ENCODE measurements around the gene RAP1GAP2. TPM values are rescaled to one million over a fixed set of nuclear protein-coding genes. Genes with fewer than 3 reads are reported as not detected.

RAP1GAP2 gene
- total RNA-seq, 1 donor from 2014 or later = 8.6 TPM

DNA sequence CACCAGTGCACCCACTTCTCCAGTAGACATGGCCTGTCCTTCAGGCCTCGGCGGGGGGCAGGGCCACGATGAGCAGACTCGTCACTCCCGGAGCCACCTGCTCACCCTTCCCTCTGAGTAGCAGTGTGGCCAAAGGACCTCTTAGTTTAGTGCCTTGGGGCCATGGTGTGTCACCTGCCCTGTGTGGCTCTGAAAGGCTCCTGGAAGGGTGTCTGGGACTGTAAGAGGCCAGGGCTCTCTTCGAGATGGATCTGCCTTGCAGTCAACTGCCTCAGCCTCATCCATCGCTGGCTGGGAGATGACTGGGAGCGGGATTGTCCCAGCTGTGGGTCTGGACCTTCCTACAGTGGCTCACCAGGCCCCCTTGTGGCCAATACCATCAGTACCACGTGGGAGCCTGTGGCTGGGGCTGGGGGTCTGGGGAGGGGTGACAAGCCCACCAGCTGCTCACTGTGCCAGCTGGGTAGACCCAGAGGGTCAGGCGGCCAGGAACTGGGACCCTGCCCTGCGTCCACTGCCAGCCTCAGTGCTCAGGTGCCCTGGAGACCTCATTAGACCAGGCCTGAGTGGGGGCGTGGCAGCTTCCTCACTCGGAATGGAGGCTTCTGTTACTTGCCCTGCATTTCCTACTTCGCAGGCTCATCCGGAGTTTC is 133.8 kb downstream of the RAP1GAP2 start:
- H3K27ac ChIP-seq (ENCODE audit: low read depth, low read length) = no peak overlapping the region

GRCh38 chr17:2931876-2932275 is 135.6 kb downstream of the RAP1GAP2 start:
- peaks cover 3% of the 10 kb centered on the region for H3K4me1 ChIP-seq (ENCODE audit: insufficient read depth, low read length)
- H3K4me2 ChIP-seq (ENCODE audit: low read length) = no peak overlapping the region
- Mint-ChIP-seq H3K9me3 (ENCODE audit: unreplicated experiment) (peaks cover 14% of the 10 kb centered on the region), H3K27ac (ENCODE audit: unreplicated experiment) (peak overlapping the region; percentile 47), H3K4me3 (ENCODE audit: unreplicated experiment) (no peak overlapping the region), H3K4me1 (ENCODE audit: low read depth, unreplicated experiment) (peaks cover 19% of the 10 kb centered on the region), H3K36me3 (ENCODE audit: low read depth, unreplicated experiment) (peaks cover 5% of the 10 kb centered on the region), H3K27me3 (ENCODE audit: low read depth, unreplicated experiment) (peaks cover 13% of the 10 kb centered on the region)
- DNase-seq (ENCODE audit: low read depth) = no peak
- no peak overlapping the region for H3K27ac ChIP-seq (ENCODE audit: low read depth, low read length)
- H3K27me3 ChIP-seq (ENCODE audit: insufficient read depth, low read length) = peaks cover 7% of the 10 kb centered on the region
- H3K4me3 ChIP-seq (ENCODE audit: insufficient read depth, low read depth, low read length) = no peak overlapping the region
- no peaks in the 10 kb centered on the region for H3K9me3 ChIP-seq (ENCODE audit: insufficient read depth, low read depth, low read length)
- no peak for FAIRE-seq
- no peak for TF ChIP-seq CTCF (IDR thresholded peaks at IDR 0.05; ENCODE audit: insufficient read depth, low read depth, low read length)
- TF ChIP-seq EZH2 (IDR thresholded peaks at IDR 0.05; ENCODE audit: insufficient read depth, low read length) = no peak
- no peak overlapping the region for H3K9ac ChIP-seq (ENCODE audit: low read length)
- no peaks in the 10 kb centered on the region for H4K20me1 ChIP-seq (ENCODE audit: insufficient read depth, low read length)
- H3K79me2 ChIP-seq (ENCODE audit: insufficient read depth, low read length) = no peaks in the 10 kb centered on the region
- no peak overlapping the region for H2AFZ ChIP-seq (ENCODE audit: low read depth, low read length)
- H3K36me3 ChIP-seq (ENCODE audit: insufficient read depth, low read length) = no peaks in the 10 kb centered on the region

More for the DNA sequence above, 133.8 kb downstream of the RAP1GAP2 start:
- Mint-ChIP-seq H3K4me3 (ENCODE audit: unreplicated experiment) (no peak overlapping the region), H3K27ac (ENCODE audit: unreplicated experiment) (no peak overlapping the region), H3K4me1 (ENCODE audit: low read depth, unreplicated experiment) (peaks cover 21% of the 10 kb centered on the region), H3K9me3 (ENCODE audit: unreplicated experiment) (peaks cover 14% of the 10 kb centered on the region), H3K36me3 (ENCODE audit: low read depth, unreplicated experiment) (peaks cover 5% of the 10 kb centered on the region), H3K27me3 (ENCODE audit: low read depth, unreplicated experiment) (peaks cover 12% of the 10 kb centered on the region)
- Histone ChIP-seq H4K20me1 (ENCODE audit: insufficient read depth, low read length) (no peaks in the 10 kb centered on the region), H3K36me3 (ENCODE audit: insufficient read depth, low read length) (no peaks in the 10 kb centered on the region), H3K27me3 (ENCODE audit: insufficient read depth, low read length) (peaks cover 3% of the 10 kb centered on the region), H3K4me3 (ENCODE audit: insufficient read depth, low read depth, low read length) (no peak overlapping the region), H3K4me1 (ENCODE audit: insufficient read depth, low read length) (peaks cover 6% of the 10 kb centered on the region), H3K4me2 (ENCODE audit: low read length) (no peak overlapping the region), H3K9ac (ENCODE audit: low read length) (no peak overlapping the region), H3K9me3 (ENCODE audit: insufficient read depth, low read depth, low read length) (no peaks in the 10 kb centered on the region), H3K79me2 (ENCODE audit: insufficient read depth, low read length) (no peaks in the 10 kb centered on the region), H2AFZ (ENCODE audit: low read depth, low read length) (no peak overlapping the region)
- TF ChIP-seq CTCF (IDR thresholded peaks at IDR 0.05; ENCODE audit: insufficient read depth, low read depth, low read length) (peak; percentile 34), EZH2 (IDR thresholded peaks at IDR 0.05; ENCODE audit: insufficient read depth, low read length) (no peak)
- FAIRE-seq (no peak), DNase-seq (ENCODE audit: low read depth) (no peak)

DNA sequence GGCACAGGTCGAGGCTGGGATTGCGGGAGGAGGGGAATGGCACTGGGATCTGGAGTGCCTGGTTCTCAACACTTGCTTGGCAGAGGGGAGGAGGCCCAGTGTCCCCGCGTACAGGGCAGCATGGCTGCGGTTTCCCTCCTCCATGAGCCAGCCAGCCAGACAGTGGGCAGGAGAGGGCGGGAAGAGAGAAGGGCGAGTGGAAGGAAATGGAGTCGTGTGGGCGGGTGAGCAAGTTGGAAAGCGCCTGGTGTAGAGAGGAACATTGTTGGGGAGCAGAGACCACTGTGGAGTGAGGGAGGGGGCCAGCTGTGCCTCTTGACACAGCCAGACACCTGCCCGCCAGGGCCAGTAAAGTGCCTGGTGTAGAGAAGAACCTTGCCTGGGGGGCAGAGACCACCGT is 136.7 kb downstream of the RAP1GAP2 start:
- Histone ChIP-seq H3K79me2 (ENCODE audit: insufficient read depth, low read length) (no peaks in the 10 kb centered on the region), H2AFZ (ENCODE audit: low read depth, low read length) (no peak overlapping the region), H3K9ac (ENCODE audit: low read length) (no peak overlapping the region), H3K9me3 (ENCODE audit: insufficient read depth, low read depth, low read length) (no peaks in the 10 kb centered on the region), H3K4me2 (ENCODE audit: low read length) (no peak overlapping the region), H3K4me1 (ENCODE audit: insufficient read depth, low read length) (peaks cover 3% of the 10 kb centered on the region), H3K4me3 (ENCODE audit: insufficient read depth, low read depth, low read length) (no peak overlapping the region), H3K27me3 (ENCODE audit: insufficient read depth, low read length) (peaks cover 7% of the 10 kb centered on the region), H4K20me1 (ENCODE audit: insufficient read depth, low read length) (peaks cover 3% of the 10 kb centered on the region), H3K27ac (ENCODE audit: low read depth, low read length) (no peak overlapping the region), H3K36me3 (ENCODE audit: insufficient read depth, low read length) (no peaks in the 10 kb centered on the region)
- Mint-ChIP-seq H3K4me1 (ENCODE audit: low read depth, unreplicated experiment) (peaks cover 19% of the 10 kb centered on the region), H3K4me3 (ENCODE audit: unreplicated experiment) (no peak overlapping the region), H3K36me3 (ENCODE audit: low read depth, unreplicated experiment) (peaks cover 2% of the 10 kb centered on the region), H3K9me3 (ENCODE audit: unreplicated experiment) (peaks cover 10% of the 10 kb centered on the region), H3K27ac (ENCODE audit: unreplicated experiment) (no peak overlapping the region), H3K27me3 (ENCODE audit: low read depth, unreplicated experiment) (peaks cover 14% of the 10 kb centered on the region)
- DNase-seq (ENCODE audit: low read depth) (no peak), FAIRE-seq (no peak)
- TF ChIP-seq CTCF (IDR thresholded peaks at IDR 0.05; ENCODE audit: insufficient read depth, low read depth, low read length) (no peak), EZH2 (IDR thresholded peaks at IDR 0.05; ENCODE audit: insufficient read depth, low read length) (no peak)
